Measurements from ENCODE around the gene GRM7.

DNA sequence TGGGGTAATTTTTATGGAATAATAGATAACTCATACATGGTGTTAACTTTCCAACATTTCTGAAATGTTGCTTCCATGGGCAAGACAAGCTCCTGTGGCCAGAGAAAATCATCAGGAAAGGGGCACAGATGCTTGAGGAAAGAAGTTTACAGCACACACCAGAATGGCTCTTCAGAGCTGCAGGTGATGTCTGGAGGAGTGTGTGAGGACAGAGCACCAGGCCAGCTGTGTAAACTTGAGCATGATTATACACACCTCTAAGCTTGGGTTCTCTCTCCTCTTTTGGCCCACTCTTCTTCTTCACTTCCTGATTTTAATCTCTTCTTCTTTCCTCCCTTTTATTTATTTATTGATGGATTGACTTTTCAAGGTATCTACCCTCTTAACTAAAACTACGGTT is 676.0 kb downstream of the GRM7 start:
- TF ChIP-seq, protein P1, sequence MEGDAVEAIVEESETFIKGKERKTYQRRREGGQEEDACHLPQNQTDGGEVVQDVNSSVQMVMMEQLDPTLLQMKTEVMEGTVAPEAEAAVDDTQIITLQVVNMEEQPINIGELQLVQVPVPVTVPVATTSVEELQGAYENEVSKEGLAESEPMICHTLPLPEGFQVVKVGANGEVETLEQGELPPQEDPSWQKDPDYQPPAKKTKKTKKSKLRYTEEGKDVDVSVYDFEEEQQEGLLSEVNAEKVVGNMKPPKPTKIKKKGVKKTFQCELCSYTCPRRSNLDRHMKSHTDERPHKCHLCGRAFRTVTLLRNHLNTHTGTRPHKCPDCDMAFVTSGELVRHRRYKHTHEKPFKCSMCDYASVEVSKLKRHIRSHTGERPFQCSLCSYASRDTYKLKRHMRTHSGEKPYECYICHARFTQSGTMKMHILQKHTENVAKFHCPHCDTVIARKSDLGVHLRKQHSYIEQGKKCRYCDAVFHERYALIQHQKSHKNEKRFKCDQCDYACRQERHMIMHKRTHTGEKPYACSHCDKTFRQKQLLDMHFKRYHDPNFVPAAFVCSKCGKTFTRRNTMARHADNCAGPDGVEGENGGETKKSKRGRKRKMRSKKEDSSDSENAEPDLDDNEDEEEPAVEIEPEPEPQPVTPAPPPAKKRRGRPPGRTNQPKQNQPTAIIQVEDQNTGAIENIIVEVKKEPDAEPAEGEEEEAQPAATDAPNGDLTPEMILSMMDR (conservative IDR thresholded peaks at IDR 0.05; ENCODE audit: low read depth in 2 of 2), result no peak
- no peak for TF ChIP-seq EZH2 (IDR thresholded peaks at IDR 0.05; ENCODE audit: low read depth, unreplicated experiment)
- TF ChIP-seq, protein P2, sequence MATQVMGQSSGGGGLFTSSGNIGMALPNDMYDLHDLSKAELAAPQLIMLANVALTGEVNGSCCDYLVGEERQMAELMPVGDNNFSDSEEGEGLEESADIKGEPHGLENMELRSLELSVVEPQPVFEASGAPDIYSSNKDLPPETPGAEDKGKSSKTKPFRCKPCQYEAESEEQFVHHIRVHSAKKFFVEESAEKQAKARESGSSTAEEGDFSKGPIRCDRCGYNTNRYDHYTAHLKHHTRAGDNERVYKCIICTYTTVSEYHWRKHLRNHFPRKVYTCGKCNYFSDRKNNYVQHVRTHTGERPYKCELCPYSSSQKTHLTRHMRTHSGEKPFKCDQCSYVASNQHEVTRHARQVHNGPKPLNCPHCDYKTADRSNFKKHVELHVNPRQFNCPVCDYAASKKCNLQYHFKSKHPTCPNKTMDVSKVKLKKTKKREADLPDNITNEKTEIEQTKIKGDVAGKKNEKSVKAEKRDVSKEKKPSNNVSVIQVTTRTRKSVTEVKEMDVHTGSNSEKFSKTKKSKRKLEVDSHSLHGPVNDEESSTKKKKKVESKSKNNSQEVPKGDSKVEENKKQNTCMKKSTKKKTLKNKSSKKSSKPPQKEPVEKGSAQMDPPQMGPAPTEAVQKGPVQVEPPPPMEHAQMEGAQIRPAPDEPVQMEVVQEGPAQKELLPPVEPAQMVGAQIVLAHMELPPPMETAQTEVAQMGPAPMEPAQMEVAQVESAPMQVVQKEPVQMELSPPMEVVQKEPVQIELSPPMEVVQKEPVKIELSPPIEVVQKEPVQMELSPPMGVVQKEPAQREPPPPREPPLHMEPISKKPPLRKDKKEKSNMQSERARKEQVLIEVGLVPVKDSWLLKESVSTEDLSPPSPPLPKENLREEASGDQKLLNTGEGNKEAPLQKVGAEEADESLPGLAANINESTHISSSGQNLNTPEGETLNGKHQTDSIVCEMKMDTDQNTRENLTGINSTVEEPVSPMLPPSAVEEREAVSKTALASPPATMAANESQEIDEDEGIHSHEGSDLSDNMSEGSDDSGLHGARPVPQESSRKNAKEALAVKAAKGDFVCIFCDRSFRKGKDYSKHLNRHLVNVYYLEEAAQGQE (IDR thresholded peaks at IDR 0.05; ENCODE audit: unreplicated experiment), result no peak
- no peak for TF ChIP-seq POLR2AphosphoS5 (IDR thresholded peaks at IDR 0.05; ENCODE audit: low read depth)
- no peak for TF ChIP-seq JUNB (IDR thresholded peaks at IDR 0.05; ENCODE audit: unreplicated experiment)
- TF ChIP-seq CREB1 (CRISPR knock-in tag; IDR thresholded peaks at IDR 0.05; ENCODE audit: low read depth), result no peak
- no peak for TF ChIP-seq ZNF331 (CRISPR knock-in tag; IDR thresholded peaks at IDR 0.05; ENCODE audit: low read depth)
- no peak for TF ChIP-seq EZH2phosphoT487 (IDR thresholded peaks at IDR 0.05; ENCODE audit: unreplicated experiment)
- no peak for TF ChIP-seq STAT1 (IDR thresholded peaks at IDR 0.05; ENCODE audit: unreplicated experiment)
